ENCODE measurements around the gene SMAGP.
A peak's percentile ranks its signal among the peaks of the same experiment; 100 is the strongest.
"Not testable (repeated sequence)": the region's sequence is repeated elsewhere in the genome, so short reads cannot be mapped to it uniquely, and the experiment has no call there.

Gene SMAGP

DNA sequence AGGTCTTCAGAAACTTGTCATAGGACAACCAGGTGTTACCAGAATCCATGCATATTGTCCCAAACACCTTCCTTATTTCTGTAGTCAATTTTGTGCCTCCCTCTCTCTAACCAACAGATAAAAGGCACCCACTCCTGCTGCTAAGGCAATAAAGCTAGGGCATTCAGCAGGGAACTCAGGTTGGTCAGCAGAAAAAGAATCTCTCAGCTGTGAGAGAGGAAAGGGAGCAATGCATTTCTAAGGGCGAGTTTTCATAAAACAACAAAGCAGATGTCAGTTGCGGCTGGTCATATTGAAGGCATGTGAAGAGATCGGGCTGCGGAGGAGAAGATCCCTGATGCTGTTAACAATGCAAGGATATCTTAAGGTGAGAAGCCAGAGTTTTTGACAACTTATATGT lies 45.0 kb downstream of the SMAGP start:
- no peak for DNase-seq (ENCODE audit: low spot score)

DNA sequence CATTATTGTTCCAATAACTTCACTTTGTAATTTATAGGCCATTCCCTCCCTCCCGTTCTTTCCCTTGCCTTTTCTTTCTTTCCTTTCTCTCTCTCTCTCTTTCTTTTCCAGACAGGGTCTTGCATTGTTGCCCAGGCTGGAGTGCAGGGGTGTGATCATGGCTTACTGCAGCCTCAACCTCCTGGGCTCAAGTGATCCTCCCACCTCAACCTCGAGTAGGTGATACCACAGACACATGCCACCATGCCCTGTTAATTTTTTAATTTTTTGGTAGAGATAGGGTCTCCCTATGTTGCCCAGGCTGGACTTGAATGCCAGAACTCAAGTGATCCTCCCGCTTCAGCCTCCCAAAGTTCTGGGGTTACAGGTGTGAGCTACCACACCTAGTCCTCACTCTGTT lies 45.6 kb downstream of the SMAGP start:
- no peak for DNase-seq (ENCODE audit: low spot score)

DNA sequence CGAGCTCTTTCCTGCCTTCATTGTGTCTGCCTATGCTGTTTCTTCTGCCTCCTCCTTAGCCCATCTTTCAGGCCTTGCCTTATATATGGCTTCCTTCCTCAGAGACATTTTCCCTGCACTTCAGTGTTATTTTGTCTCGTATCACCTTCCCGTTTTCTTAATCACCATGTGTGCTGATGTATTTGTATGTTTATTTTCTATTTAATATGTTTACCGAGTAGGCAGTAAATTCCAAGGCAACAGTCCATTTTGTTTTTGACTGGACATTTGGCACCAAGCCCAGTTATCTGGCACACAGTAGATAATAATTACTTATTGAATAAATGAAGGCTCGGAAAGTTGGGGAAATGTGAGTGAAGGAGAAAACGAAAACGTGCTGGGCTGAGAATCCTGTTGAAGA lies 47.8 kb downstream of the SMAGP start:
- DNase-seq (ENCODE audit: low spot score): no peak

DNA sequence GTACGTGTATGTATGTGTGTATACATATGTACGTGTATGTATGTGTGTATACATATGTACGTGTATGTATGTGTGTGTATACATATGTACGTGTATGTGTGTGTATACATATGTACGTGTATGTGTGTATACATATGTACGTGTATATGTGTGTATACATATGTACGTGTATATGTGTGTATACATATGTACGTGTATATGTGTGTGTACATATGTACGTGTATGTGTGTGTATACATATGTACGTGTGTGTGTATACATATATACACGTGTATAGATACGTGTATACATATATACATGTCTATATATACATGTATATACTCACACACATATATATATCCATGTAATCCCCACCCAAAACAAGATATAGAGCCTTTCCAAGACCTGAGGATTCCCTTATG lies 50.4 kb downstream of the SMAGP start:
- not testable (repeated sequence) for DNase-seq (ENCODE audit: low spot score)

DNA sequence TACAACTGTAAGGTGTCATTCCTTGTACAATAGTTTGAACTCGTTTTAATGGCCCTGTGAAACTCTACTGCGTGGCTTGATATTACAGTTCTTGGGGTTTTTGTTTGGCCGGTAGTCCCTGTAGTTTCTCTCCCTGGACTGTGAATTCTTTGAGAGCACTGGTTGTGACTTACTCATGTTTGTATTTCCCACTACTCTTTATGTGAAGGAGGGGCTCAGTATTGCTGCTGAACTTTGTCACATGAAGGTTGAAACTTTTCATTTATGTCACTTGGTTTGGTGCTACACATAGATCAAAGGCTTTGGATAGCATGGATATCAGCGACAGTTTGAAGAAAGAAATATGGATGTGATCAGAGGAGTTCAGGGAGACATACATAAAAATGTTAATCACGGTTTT lies 50.9 kb downstream of the SMAGP start:
- DNase-seq (ENCODE audit: low spot score): no peak

DNA sequence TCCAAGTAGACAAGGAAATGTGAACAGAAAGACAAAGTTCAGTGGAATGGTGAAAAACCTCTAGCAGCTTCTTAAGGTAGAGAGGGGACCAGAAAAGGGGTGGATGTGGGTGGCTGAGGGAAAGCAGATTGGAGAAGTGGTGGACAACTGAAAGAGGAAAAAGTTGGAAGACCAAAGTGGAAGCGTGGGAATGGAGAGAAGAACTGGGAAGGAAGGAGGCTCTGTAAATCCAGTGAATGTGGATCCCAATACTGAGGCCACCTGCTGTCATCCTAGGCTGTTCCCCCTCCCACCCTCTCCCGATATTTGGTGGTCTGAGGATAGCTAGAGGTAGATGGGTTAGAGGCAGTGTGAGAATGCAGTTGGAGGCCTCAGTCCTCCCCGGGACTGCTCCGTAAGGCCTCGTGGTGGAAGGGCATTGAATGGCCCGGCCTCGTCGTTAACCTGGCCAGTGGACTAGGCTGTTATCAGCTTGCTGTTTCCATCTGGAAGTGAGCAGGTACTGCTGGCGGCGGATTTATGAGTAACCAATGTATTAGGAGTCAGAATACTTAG lies 51.5 kb downstream of the SMAGP start:
- no peak for DNase-seq (ENCODE audit: low spot score)

DNA sequence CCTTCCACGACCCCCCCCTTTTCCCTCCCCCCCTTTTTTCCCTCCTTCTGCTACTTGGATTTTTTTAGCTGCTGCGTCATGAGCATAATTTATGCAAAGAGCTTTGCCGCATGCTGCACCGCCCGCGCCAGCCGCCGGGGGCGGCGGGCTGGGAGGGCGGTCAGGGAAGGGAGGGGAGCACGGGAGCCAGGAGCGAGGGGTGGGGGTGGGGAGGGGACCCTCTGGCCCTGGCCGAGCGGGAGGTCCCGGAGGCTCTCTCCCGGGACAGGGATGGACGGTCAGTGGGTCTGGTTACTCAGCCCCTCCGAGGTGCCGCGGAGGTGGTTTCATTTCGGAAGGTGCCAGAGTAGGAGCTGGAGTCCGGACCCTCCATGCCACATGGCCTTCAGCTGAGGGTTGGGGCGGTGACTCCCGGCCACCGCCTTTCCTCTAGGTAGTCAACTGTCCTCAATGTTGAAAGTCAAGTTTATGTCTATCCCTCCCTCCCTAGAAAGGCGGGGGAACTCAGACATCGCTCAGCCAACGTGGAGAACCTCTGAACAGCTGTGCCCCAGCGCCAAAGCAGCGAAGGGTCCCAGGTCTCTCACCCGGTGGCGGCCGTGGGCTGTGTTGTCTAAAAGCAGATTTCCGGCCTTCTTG lies 52.1 kb downstream of the SMAGP start, which contains the start of gene POU6F1:
TSS of gene POU6F1 (minus strand) at position 95 of the 639 bp plus-strand sequence. CDS start 11,226 bp downstream, outside the sequence.
- peak; percentile 95 for DNase-seq (ENCODE audit: low spot score)

DNA sequence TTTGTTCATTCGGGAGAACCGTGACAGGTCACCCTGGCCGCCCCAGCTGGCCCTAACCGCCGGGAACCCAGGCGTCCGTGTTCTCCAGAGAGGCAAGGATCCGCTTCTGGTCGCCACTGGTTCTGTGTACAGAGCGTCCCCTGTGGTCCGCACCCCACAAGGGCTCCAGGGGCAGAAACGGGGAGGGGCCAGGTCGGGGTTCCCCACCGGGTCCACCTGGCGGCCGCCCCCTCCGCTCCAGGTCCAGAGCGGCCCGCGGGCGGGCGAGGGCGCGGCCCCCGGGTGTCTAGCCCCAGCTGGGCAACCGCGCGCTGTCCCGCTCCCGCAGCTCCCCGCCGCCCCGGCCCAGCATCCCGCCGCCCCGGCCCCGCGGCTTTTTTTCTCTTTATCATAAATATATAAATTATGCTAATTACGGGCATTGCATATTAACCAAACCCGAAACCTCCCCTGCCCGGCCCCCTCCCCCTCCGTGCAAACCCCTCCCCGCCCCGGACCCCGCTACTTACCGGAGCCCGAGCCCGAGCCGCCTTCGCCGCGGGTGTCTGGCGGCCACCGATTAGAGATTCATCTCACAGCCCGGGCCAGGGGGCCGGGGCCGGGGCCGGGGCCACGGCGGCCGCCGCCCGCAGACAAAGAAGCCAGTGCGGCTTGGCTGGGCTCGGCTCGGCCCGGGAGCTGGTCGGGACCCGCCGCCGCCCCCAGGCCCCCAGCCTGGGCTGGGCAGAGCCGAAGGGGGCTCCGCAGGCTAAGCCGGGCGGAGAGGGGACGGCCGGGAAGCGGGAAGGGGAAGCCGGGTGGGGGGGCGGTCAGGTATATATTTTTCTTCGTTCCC lies 52.9 kb downstream of the SMAGP start:
- DNase-seq (ENCODE audit: low spot score): peak; percentile 84

DNA sequence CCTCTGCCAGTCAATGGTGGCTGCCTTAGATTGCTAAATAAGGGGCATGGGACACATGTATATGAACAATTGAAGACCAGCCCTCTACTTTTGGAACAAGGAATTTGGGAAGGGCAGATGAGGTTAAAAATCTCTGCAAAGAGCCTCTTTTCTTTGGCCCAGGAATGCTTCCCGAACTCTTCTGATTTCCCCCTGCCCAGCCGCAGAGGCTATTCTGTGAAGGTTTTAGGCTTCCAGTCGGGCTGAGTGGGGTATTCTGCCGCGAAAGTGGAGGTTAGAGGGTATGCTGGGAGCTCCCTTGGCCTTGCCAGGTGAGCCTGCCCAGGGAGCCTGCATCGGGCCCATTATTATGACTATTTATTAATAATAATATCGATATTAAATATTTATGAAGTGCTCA lies 53.6 kb downstream of the SMAGP start:
- DNase-seq (ENCODE audit: low spot score): no peak

DNA sequence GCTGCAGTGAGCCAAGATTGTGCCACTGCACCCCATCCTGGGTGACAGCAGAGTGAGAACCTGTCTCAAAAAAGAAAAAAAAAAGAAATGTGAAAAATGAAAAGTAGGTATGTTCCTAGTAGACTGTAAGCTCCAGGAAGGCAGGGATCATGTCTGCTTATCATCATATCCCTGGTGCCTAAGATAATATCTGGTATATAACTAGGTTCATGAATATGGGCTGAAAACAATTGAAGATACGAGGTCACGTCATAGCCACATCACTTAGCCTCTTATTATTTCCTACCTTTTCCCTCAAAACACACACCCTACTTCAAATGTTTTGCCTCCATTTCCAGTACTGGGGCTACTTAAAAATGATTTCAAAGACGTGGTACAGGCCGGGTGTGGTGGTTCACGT lies 55.3 kb downstream of the SMAGP start:
- no peak for DNase-seq (ENCODE audit: low spot score)

DNA sequence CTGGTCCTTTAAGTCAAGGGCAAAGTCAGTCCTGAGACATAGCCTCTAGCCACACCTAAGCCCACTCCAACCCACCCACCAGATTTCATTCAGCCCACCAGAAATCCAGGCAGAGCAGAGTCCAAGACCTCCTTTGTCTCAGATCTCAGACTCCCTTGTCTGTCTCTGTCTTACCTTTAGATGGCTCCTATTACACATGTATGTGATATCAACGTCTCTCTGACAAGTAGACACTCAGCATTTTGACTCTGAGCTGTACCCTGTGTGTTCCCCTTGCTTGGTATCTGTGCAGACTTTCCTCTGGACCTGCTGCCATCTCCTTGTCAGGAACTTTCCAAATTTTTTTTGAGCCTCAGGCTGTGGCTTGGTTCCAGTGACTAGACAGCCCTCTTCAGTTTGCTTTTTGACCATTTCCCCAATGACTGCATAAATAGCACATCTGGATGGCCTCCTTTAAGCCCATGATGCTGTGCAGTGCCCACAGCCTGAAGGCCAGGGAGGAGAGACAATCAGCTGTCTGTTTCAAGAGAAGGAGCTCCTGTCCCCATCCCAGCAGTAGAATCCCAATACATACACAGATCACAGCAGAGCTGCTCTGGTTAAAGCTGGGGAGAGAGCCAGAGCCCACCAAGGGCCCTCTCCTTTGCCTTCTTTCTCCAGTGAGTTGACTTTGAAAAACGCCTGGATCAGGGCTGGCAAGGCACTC lies 59.4 kb downstream of the SMAGP start:
- DNase-seq (ENCODE audit: low spot score): no peak

DNA sequence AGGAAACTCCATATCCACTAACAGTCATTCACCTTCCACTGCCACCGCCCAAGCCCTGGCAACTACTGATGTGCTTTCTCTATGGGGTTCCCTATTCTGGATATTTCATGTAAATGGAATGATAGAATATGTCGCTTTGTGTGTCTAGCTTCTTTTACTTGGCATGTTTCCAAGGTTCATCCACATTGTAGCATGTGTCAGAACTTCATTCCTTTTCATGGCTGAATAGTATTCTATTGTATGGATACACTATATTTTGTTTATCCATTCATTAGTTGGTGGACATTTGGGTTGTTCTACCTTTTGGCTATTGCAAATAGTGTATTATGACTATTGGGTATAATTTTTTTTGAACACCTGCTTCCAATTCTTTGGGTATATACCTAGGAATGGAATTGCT lies 61.0 kb downstream of the SMAGP start:
- DNase-seq (ENCODE audit: low spot score): no peak

DNA sequence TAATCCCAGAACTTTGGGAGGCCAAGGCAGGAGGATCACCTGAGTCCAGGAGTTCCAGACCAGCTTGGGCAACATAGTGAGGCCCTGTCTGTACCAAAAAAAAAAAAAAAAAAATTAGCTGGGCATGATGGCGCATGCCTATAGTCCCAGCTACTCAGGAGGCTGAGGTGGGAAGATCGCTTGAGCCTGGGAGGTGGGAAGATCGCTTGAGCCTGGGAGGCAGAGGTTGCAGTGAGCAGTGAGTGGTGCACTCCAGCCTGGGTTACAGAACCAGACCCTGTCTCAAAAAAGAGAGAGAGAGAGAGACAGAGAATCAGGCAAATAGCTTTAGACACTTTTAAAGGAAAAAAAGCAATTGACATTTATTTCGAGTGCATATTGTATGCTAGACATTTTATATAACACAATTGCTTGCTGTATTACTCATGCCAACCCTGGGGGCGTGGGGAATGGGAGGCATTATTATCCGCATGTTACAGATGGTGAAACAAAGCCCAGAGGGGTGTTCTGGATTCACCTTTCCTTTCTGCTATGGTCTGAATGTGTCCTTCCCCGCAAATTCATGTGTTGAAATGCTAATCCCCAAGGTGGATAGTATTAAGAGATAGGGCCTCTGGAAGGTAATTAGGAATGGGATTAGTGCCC lies 62.1 kb downstream of the SMAGP start:
- DNase-seq (ENCODE audit: low spot score): no peak

DNA sequence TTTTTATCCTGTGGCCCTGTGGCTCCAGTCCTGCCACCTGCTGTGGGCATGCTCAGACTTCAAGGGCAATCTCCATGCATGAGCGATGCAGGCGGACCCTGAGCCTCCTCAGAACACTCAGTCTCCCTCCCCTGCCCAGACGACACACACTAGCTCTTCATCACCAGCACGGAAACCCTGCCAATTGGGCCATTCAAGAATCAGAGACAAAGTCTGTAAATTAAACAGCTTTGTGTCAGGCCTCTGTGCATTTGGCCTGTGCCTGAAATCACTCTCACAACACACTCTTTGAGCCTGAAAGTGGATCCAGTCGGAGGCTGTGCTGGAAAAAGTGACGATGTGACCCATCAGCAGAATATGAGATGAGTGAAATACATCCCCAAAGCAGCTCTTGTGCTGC lies 64.9 kb downstream of the SMAGP start:
- no peak for DNase-seq (ENCODE audit: low spot score)

DNA sequence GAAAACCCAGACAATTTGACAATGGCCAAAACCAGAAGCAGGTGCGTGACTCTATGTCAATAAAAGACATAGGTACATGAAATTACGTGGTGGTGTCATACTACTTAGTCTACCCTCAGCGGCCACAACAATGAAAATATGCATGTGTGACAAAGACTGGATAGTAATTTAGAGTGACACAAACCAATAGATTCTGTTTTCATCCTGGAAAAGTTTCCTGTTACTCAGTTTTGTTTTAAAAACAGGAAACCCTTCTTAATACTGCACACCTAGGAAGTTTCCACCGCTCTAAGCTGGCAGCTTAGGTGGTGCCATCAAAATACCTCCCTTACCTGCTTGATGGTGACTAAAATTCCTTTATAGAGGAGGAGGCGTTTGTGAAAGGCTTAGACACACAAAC lies 67.5 kb downstream of the SMAGP start:
- no peak for DNase-seq (ENCODE audit: low spot score)

DNA sequence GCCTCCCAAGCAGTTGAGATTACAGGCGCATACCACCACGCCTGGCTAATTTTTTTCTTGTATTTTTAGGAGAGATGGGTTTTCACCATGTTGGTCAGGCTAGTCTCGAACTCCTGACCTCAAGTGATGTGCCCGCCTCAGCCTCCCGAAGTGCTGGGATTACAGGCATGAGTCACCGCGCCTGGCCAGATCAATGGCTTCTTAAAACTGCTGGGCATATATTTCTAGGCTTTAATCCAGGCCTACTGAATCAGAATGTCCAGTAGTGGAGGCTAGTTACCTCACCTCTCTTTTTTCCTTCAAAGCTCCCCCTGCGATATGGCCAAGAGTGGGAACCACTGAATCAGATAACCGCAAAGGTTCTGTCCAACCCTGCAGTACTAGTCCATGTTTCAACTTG lies 69.4 kb downstream of the SMAGP start:
- no peak for DNase-seq (ENCODE audit: low spot score)

DNA sequence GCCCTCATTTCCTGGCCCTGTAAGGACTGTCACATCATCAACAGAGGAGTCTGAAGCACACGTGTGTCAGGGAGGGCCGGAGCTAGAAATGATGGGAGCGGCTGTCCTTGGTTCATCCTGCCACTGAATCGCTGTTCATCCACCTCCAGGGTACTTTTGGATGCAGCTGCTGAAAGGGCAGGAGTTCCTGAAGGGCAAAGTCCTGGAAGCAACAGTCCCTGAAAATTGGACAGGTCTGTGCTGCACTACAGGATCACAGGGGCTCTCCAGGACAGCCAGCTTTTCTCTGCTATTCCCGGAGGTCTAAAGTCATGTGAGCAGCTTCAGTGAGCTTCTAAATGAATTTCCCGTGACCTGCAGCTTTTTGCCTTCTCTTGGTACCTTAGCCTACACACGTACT lies 70.1 kb downstream of the SMAGP start:
- no peak for DNase-seq (ENCODE audit: low spot score)

DNA sequence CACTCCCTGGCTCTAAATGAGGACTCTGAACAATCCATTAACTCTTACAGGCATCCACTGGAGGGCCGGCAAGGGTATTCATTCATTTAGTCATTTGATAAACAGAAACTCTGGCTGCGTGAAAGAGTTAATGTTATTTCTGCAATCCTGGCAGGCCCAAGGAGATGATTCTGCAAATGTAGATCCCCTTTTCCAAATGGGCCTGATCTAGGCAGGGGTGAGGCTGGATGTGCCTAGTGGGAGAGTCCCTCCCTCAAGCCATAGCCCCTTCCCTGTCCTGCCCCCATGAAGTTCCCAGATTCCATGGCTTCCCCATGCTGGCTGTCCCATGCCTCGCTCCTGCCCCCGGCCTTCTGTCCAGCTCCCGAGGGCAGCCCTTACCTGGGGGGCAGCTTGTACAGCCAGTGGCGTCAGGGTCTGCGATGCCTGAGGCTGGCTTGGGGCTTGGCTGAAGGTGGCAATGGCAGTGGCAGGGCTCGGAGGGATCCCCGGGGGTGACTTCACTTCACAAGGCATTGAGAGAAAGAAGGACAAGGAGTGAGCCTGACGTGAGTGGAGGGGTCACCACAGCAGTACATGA lies 70.8 kb downstream of the SMAGP start:
- DNase-seq (ENCODE audit: low spot score): no peak

DNA sequence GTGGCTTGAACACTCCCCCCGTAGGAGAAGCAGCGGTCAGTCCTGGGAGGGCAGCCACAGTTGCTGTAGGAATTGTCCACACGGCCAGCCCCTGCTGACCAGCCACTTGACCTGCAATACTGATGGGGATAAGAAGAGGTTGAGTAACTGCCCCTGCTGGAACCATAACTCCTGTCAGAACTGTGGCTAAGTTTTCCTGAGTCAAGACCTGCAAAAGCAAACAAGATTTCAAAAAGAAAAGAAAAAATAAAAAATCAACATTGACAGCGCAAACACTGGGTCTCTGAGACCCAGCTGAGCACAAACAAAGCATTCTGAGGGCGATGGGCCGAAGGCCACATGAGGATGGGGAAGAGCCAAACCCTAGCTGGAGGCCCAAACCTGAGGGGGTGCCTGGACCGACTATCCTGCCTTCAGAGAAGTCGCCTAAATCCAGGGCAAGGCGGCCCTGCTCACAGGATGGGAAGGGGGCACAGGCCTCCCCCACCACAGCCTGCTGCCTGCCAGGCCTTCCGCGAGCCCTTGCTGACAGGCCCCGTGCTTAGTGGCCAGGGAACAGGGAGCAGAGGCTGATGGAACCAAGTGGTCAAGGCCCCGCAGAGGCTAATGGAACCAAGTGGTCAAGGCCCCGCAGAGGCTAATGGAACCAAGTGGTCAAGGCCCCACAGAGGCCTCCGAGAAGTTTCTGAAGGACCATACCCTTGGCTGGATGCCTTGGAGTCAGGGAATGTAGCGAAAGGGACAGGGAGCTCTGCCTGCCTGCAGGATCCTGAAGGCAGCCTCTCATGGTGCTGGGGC lies 71.4 kb downstream of the SMAGP start:
- no peak for DNase-seq (ENCODE audit: low spot score)

DNA sequence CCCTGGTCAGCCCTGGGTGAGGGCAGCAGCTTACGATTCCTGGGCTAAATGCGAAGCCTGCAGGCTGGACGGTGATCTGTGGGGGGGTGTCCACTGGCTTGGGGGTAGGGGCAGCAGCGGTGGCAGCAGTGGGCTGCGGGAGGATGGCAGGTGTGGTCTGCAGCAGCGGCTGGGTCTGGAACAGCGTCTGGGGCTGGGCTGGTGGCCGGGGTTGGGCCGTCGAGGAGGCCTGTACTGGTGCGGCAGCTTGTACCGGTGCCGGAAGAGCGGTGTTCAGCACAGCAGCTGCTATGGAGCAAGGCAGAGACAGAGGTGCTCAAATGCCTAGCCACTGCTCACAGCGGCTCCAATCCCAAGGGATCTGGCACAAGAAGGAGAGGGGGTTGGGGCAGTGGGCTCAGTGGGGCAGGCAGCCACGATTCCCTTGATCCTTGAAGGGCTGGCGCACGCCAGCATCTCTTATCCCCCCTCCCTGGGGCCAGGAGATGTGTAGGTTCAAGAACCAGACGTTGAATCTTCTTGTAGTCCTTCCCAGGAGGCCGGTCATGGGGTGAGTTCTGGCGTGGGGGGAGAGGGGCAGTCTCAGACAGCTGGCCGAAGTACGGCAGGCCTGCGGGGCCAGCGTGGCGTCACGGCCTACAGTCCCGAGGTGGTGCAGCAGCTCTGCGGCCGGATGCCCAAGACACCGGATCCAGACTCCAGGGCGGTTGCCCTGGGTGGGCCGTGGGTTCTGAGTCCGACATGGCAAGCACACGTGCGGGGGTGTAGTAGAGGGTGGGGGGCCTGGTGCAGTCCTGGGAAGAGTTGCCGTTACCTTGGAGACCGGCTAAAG lies 72.3 kb downstream of the SMAGP start:
- no peak for DNase-seq (ENCODE audit: low spot score)
